Cardiac muscle cell (in vitro differentiated cells and primary cell): ENCODE measurements around the gene MCM7. TPM values are rescaled to one million over a fixed set of nuclear protein-coding genes. Genes with fewer than 3 reads are reported as not detected.
A peak's percentile ranks its signal among the peaks of the same experiment; 100 is the strongest.

Experiments
- DNase-seq, 2 donors: peaks; one replicate each; pipeline versions ENCODE4 v3.0.0 to v3.0.0-alpha.2; 2010 to 2017; ENCODE audit warnings: low read depth in 1 of 2, low spot score in 1 of 2
- H3K27ac ChIP-seq: fragments of 200-600 bp; sonication (generic); 2 replicates; pipeline ENCODE4 v1.5.1; 2016
- H3K27me3 ChIP-seq: fragments of 200-600 bp; sonication (generic); 2 replicates; pipeline ENCODE4 v1.6.0; 2016; ENCODE audit warnings: control low read depth
- H3K36me3 ChIP-seq: fragments of 200-600 bp; sonication (generic); 2 replicates; pipeline ENCODE4 v1.5.1; 2016; ENCODE audit warnings: control low read depth
- H3K4me1 ChIP-seq: fragments of 200-600 bp; sonication (generic); 2 replicates; pipeline ENCODE4 v1.8.1; 2017; ENCODE audit warnings: low read depth, mild to moderate bottlenecking, mixed run types
- H3K4me3 ChIP-seq: fragments of 200-600 bp; sonication (generic); 2 replicates; pipeline ENCODE4 v1.5.1; 2016; ENCODE audit warnings: mild to moderate bottlenecking
- H3K9me3 ChIP-seq: fragments of 200-600 bp; sonication (generic); 2 replicates; pipeline ENCODE4 v1.5.1; 2017; ENCODE audit warnings: low read depth, mild to moderate bottlenecking, control low read depth
- CTCF ChIP-seq: IDR thresholded peaks from 2 replicates; pipeline ENCODE4 v1.5.1; 2012; ENCODE audit warnings: low read depth, mild to moderate bottlenecking, low read length
- polyA plus RNA-seq: library from polyadenylated mRNA; unstranded; fragments of >200 nt; fragmentation: Nextera tagmentation; extraction: Ambion mirVana; gene quantifications from 2 replicates; pipeline ENCODE4 v1.2.1, GENCODE V29; 2016
- total RNA-seq: library from RNA; depleted of rRNA; stranded (reverse); fragments of >200 nt; gene quantifications from 2 replicates; pipeline ENCODE4 v1.2.3, GENCODE V29; 2016

Gene MCM7
- total and polyA plus RNA-seq, 2 experiments from 2014 or later, result 68.9 to 105 TPM

DNA sequence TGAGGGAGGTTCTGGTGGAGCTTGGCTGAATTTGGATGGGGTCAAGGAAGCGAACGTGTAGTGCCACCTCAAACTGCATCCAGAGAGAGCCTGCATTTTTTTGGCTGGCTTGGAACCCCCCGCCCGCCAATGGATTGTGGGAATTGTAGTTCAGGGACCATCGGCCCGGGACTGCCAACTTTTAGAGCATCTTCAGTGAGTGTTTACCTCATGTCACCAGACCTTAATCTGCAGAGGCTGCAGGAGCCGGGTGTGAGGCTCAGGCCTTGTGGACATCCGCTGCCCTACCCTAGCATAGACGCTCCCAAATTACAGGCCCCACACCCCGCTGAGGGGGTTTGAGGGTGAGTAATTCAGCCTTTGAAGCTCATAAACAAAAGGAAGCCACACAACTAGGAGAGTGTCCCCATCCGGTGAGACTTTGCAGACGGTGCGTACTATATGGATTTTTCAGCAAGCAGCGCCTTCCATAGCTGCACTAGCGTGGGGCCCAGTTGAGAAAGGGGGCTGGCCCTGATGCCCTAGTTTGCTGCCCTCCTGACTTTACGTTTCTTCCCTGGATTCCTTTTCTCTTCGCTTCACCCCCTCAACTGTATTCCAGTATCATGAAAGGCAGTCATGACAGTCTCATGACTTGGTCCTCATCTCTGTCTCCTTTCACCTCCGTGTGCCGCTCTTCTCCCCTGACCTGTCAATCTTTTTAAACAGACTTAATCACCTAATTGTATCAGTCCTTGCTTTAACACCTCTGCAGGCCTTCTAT is 19.0 kb upstream of the MCM7 start:
- Histone ChIP-seq H3K27ac (peak overlapping the region; percentile 95), H3K4me3 (peak overlapping the region; percentile 88), H3K36me3 (no peaks in the 10 kb centered on the region), H3K9me3 (no peaks in the 10 kb centered on the region), H3K4me1 (peaks cover 8% of the 10 kb centered on the region), H3K27me3 (no peaks in the 10 kb centered on the region)
- peak; percentile 69 to 72 for DNase-seq
- TF ChIP-seq CTCF, result no peak

GRCh38 chr7:100119072-100119969 is 18.1 kb upstream of the MCM7 start, which contains the start of the genes CNPY4 and TAF6:
Gene CNPY4 (plus strand): TSS chr7:100119634. CDS start chr7:100119745, 111 bp downstream.
Gene TAF6 (minus strand): TSS chr7:100119358. CDS start chr7:100114209, 5,149 bp downstream.
- no peaks in the 10 kb centered on the region for H3K27me3 ChIP-seq
- no peak for TF ChIP-seq CTCF
- no peaks in the 10 kb centered on the region for H3K9me3 ChIP-seq
- H3K36me3 ChIP-seq, result no peaks in the 10 kb centered on the region
- peak within 1 kb of the TSS; percentile 95 for H3K27ac ChIP-seq
- peaks cover 8% of the 10 kb centered on the region for H3K4me1 ChIP-seq
- DNase-seq, result peak; percentile 96 to 98
- peak within 1 kb of the TSS; percentile 88 for H3K4me3 ChIP-seq

DNA sequence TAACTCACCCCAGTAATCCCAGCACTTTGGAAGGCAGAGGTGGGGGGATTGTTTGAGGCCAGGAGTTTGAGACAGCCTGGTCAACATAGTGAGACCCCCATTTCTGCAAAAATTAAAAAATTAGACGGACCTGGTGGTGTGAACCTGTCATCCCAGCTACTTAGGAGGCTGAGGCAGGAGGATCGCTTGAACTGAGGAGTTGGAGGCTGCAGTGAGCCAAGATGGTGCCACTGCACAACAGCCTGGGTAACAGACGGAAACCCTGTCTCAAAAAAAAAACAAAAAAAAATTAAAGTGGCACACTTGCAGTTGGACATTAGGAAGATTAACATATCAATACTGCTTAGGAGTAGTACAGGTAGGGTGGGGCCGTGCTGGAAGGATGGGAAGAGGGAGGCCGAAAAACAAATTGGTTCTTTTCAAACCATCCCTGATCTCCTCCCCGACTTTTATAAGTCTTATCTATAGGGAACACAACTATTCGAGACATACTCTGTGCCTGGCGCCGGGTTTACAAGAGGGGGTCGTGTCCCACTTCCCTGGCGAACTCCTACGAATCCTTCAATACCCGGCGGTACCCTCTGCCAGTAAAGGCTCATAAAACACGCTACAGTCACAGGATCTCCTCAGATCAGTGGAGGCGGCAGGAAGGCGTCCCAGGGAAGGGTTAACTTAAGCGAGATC is 17.3 kb upstream of the MCM7 start:
- no peaks in the 10 kb centered on the region for H3K9me3 ChIP-seq
- no peak for TF ChIP-seq CTCF
- no peaks in the 10 kb centered on the region for H3K27me3 ChIP-seq
- peak overlapping the region; percentile 95 for H3K27ac ChIP-seq
- DNase-seq, result no peak
- peak overlapping the region; percentile 88 for H3K4me3 ChIP-seq
- peaks cover 8% of the 10 kb centered on the region for H3K4me1 ChIP-seq
- H3K36me3 ChIP-seq, result no peaks in the 10 kb centered on the region

DNA sequence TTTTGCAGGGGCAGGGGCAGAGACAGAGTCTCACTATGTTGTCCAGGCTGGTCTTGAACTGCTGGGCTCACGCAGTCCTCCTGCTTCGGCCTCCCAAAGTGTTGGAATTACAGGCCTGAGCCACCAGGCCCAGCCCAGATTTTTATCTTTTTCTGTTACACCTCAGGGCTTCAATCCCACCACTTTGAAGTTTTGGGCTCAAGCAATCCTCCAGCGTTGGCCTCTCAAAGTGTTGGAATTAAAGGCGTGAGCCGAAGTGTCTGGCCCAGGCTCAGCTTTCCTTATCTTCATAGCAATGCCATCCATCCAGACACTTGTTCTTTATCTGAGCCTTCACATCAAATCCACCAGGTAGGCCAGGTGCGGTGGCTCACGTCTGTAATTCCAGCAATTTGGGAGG is 13.8 kb upstream of the MCM7 start:
- no peak overlapping the region for H3K4me3 ChIP-seq
- no peaks in the 10 kb centered on the region for H3K9me3 ChIP-seq
- DNase-seq, result no peak
- H3K27me3 ChIP-seq, result no peaks in the 10 kb centered on the region
- peaks cover under 1% of the 10 kb centered on the region for H3K4me1 ChIP-seq
- H3K27ac ChIP-seq, result no peak overlapping the region
- peaks cover 17% of the 10 kb centered on the region for H3K36me3 ChIP-seq
- TF ChIP-seq CTCF, result no peak

DNA sequence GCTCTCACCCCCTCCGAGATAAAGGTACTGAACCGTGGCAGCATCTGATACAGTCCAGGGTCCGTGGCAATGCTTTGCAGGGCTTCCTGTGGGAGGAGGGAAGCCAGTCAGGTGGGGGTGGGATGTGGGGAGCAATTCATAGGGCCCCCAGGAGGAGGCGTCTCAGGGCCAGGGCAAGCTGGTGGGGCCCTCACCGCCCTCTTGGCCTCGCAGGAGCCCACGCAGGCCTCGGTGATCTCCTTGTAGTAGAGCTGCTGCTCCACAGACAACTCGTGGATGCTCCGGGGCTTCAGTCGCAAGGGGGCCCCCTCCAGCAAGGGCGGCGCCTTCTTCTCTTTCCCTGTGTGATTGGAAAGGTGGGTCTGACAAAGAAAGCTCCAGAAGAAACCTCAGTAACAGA is 10.7 kb upstream of the MCM7 start:
- Histone ChIP-seq H3K27me3 (no peaks in the 10 kb centered on the region), H3K4me3 (no peak overlapping the region), H3K27ac (no peak overlapping the region), H3K36me3 (peaks cover 27% of the 10 kb centered on the region), H3K9me3 (no peaks in the 10 kb centered on the region), H3K4me1 (no peaks in the 10 kb centered on the region)
- TF ChIP-seq CTCF, result no peak
- no peak for DNase-seq
